T-helper 9 cell (primary cell): ENCODE results near the gene CAPZA3.
"Not testable (repeated sequence)": the region's sequence is repeated elsewhere in the genome, so short reads cannot be mapped to it uniquely, and the experiment has no call there.

Experiments
- DNase-seq: peaks from one replicate; pipeline ENCODE4 v3.0.0-alpha.2; 2020
- total RNA-seq, 2 donors: gene quantifications; one replicate each; lab custom pipeline; 2026; lab: John Stamatoyannopoulos, UW

The CAPZA3 gene, protein sequence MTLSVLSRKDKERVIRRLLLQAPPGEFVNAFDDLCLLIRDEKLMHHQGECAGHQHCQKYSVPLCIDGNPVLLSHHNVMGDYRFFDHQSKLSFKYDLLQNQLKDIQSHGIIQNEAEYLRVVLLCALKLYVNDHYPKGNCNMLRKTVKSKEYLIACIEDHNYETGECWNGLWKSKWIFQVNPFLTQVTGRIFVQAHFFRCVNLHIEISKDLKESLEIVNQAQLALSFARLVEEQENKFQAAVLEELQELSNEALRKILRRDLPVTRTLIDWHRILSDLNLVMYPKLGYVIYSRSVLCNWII
- total RNA-seq = 0 reads per million in 2 donors

DNA sequence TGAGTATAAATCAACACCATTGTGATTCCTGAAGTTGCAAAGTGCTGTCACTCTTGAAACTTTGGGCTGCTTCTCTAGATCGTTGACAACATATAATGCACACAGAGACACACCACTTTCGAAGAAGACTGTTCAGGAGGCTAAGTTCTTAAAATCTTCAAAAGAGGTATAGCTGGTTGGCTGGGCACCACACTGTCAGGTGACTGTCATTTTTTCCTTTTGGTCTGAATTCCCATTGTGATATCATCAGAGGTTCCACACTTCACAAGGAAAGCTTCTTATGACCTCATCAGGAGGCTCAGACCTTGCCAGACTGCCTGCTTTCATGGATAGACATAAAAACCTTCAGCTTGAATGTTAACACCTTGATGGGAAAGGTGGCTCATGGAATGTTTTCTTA lies at the start of gene CAPZA3, which contains the start of gene PLCZ1:
Gene CAPZA3, plus strand, starts transcription at position 301 of the 400 bp plus-strand sequence. CDS start 150 bp downstream, outside the sequence.
Gene PLCZ1, minus strand, starts transcription at position 194 of the 400 bp plus-strand sequence. CDS start 641 bp downstream, outside the sequence.
- DNase-seq = no peak

DNA sequence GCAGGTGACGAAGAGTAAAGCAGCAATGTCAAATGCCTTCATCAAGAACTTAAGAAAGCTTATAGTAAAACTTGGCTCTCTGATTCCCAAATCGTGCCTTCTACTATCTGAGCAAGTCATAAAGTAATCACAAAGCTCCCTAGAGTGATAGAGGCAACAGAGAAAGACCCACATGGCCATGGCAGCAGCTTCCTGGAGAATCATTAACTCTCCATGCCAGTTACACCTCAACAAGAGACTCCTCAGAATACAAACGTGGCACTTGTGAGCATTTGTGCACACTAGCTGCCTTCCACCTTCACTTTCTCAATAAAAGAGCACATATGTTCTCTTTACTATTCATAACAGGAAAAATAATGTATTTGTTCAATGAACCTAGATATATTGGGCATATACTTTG lies 48.1 kb upstream of the CAPZA3 start:
- no peak for DNase-seq

DNA sequence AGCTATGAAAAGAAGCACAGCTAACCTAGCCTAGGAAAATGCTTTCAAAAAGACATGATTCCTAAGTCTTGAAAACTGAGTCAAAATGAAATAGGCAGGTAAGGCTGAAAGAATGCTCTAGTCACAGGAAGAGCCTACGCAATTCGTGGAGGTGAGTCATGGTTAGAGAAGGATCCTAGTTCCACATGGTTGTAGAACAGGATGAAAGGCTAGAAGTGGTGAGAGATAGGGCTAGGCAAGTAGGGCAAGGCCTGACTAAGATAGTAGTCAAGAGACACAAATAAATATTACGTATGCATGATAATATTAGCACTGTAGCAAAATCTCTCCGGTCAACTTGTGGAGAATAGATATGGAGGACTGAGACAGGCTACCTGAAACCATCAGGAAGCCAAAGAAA lies 47.3 kb upstream of the CAPZA3 start:
- no peak for DNase-seq

DNA sequence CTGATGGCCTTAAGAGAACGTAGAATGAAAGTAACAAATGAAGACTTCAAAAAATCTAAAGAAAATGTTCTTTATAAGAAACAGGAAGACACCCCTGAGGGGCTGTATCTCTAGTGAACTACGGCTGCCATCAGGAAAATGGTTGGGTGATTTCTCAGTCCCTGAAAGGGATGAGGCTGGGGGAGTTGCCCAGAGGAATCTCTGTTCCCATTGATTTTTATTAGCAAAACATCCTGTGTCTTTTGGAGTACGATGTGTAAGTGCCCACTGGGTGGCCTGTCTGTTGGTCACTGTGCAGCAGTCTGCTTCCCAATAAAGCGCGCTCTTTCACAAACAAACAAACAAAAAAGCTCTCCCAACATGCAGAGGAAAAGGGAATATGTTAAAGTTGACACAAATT lies 43.9 kb upstream of the CAPZA3 start:
- DNase-seq = not testable (repeated sequence)

DNA sequence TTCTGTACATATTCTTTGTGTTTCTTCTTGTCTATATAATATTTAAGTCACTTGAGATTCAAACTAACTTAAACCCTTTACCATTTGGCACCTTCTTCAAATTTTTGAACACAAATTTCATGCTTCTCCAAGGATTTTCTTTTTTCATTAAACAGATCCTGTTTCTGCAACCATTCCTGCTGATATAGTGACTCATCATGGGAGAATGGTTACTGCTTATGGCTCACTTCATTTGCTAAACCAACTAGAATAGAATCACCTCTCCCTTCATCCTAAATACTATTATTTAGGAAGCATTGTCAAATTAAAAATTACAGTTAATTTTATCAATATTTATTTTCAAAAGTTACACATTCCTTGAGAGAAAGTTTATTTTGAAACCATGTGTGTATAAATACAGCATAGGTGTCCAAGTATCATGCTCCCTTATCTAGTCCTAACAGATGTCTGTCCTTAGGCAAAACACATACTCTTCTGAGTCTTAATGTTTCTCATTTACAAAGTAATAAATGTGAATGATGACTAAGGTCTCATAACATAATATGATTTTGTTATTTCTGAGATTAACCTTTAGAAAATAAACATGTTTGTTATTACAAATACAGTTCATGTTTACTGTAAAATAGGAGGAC lies 40.8 kb upstream of the CAPZA3 start:
- no peak for DNase-seq

DNA sequence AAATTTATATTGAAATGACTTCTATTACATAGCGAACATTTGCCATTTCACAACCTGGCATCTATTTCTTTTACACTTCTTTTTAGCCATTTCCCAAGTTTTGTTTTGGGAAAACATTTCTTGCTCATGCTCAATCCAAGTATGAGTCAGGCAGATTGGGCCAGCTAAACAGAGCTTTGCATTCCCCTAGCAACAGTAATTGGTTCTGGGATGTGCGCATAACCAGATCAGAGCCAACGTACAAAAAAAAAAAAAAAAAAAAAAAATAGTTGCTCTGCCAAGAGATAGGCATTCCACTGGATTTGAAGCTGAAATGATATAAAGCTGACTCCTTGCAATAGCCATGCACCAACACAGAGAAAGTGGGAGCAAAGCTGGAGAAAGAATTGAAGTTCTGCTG lies 37.6 kb upstream of the CAPZA3 start:
- no peak for DNase-seq

DNA sequence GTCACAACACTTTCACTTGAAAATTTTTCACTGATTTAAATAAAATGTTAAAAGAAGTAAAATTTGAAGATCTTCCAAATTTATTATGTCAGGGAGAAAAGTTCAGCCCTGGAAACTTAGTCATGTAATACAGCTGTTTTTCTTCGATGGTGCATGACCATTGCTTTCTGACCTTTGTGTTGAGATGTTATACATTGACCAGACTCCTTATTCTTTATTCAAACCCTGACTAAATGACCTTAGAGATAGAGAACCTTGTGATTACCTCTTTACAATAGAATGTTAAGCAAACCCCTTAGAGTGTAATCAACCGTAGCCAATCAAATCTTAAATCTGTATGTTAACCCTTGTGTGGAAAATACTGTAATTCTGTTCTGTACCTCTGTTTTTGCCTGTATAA lies 34.6 kb upstream of the CAPZA3 start:
- no peak for DNase-seq

DNA sequence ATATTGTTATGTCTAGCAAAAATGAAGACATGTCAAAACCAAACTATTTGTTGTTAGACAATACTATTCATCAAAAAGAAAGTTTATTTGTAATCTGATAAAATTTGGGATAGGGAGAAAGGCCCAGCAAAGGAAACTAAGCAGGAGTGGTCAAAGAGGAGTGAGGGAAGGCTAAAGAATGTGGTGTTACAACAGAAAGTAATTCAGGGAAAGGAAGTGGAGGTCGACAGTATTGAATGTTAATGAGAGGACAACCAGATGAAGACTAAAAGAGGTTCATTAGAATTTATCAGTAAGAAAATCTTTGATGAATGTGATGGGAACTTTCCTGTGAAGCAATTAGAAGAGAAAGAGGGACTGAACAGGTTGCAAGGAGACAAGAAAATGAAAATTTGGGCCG lies 34.0 kb upstream of the CAPZA3 start:
- DNase-seq = no peak

DNA sequence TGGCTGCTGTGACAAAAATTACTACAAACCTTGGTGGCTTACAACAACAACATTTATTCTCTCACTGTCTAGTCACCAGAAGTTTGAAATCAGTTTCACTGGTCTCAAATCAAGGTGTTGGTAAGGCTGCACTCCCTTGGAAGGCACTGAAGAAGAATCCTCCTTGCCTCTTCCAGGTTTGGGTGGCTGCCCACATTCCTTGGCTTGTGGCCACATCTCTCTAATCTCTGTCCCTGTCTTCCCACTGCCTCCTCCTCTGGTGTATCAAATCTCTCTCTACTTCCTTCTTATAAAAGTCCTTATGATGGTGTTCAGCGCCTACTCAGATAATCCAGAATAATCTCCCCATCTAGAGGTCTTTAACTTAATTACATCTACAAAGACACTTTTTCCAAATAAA lies 31.1 kb upstream of the CAPZA3 start:
- no peak for DNase-seq

DNA sequence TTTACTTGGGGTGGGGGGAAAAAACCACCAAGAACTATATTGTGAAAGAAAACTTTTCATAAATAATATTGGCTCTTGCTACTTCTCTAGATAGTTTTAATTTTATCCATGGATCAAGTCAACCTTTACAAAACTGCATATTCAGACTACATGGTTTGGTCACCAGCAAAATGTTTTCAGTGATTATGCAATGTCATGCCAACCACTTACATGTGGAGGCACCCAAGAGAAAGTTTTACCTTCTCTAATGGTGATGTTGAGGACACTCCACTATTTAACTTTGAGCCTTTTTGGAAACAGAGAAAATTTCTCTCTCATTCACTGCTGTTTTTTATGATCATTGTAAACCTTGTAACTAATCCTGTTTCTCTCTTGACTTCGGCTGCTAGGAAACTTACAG lies 21.7 kb upstream of the CAPZA3 start:
- no peak for DNase-seq

DNA sequence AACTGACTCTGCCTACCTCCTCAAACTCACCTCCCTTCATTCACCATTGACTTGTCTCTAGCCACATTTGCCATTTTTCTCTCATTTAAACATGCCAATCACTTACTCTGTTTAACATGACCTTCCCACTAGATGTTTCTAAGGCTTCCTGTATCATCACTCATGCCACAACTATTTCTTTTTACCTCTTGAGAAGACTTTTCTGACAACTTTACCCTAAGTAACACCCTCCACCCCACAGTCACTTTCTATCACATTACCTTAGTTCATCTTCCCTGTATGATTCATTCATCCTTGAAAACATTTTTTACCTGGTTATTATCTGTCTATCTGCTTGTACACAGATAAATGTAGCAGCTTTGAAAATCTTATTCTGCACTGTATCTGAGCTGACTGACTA lies 19.5 kb upstream of the CAPZA3 start:
- DNase-seq = no peak

DNA sequence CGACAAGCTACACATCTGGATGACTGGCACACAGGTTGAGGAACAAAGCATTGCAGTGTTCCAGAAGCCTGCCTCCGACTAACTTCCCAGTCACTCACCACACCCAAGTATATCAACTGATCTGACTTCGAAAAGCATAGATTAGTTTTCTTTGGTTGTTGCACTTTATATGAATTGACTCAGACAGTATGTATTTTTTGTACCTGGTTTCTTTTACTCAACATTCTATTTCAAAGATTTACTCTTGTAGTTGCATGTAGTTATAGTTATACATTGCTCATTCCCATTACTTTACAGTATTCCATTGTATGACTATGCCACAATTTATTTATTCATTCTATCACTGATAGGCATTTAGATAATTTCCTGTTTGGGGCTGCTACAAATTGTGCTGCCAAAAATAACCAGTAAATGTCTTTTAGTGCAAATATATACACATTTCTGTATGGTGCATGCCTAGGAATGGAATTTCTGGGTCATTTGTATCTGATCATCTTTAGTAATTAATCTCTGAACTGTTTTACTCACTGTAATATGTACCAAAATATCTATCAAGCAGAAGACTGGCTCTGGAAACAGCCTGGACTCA lies 17.9 kb upstream of the CAPZA3 start:
- no peak for DNase-seq

DNA sequence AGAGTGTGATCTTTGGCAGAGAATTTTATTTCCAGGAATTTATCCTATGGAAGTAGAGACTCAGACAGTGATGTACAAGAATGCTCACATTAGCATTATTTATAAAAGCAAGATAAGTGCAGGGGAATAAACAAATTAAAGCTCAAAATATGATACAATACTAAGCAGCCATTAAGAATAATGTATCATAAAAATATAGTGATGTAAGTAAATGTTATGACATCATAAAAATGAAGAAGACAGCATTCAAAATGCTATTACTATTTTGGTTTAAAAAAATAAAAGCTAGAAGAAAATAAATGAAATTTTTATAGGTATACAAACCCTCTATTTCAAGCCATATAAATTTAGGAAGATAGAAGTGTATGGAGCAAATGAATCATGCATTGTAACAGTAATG lies 17.2 kb upstream of the CAPZA3 start:
- no peak for DNase-seq

DNA sequence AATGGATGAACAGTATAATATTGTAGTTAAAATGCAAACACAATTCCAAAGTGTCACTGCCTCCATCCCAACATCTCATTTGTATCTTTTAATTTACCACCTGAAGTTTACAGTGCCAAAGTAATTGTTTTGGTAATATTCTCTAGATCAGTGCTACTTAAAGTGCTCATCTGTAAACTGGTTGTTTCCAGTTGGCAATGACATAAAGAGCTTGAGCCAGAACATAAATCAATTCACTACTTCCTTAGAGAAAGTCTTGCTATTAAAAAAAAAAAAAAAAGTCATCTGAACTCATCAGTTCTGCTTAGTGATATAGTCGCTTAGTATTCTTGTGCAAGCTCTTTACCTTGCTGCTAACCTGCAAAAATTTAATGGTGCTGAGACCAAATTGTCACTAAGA lies 16.5 kb upstream of the CAPZA3 start:
- DNase-seq = no peak

DNA sequence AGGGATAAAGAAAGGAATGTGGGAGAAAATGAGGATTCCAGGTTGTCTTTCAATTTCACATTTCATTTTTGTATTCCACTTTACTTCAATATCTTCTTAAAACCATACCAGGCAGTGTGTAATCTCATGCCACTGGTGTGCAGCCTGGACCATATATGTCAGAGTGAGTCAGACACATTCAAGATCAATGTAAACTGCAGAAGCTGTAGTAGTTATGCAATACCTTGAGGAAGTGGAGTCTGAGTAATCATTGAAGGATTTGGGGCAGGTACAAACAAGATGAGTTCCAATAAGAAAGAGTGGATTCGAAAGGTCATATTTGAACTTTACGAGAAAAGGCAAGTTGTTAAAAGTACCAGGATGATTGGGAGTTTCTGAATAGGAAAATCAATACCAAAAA lies 14.2 kb upstream of the CAPZA3 start:
- no peak for DNase-seq

DNA sequence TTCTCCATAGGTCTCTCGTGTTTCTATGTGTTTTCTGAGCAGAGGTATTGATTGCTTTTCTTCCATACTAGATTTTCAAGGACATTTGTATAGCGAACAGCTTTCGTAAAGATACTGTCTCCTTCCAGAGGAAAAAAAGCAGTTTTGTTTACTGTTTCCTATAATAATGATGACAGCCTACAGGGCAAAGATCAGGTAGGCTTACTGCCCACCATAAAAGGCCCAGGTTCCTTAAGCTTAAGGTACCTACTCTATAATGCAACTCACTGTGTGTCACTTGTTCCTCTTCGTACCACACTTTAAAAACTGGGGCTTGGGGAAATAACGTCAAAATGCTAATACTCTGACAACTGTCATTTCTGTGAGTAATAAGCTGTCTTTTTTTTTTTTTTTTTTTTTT lies 6.8 kb upstream of the CAPZA3 start:
- DNase-seq = no peak

DNA sequence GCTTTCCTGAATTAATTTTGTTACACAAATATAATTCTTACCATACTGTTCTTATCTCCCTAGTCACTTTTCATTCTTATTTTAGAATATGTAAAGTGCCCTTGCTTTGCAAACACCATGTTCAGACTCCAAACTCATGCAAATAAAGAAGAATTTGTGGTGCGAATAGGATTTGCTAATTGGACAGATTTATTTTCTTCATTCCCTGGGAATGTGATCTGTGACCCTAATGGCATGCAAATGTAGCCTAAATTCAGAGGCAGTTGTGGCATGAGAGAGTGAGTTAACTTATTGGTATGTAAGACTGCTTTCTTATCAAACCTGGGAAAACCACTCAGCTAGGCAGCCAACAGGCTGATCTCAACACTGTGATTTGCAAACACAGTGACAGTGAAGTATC lies 10.0 kb downstream of the CAPZA3 start:
- DNase-seq = no peak

DNA sequence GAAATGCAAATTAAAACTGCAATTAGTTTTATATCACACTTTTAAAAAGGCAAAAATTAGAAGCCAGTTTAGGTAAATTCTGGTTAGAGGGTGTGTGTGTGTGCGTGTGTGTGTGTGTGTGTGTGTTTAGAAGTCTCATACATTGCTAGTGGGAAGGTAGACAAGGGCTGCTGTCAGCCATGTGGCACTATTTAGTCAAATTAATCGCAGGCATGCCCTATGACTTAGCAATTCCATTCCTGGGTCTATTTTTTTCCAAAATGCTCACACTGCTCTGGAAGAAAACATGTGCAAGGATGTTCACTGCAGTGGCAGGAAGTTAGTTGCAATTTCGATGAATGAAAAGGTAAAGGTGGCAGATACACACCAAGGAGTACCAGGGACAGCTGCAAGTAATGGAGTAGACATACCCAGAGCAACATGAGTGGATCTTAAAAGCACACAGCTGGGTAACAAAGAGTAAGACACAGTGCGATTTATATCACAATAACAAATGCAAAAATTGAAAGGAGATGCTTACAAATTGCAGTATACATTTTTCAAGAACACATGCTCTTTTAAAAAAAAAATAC lies 11.6 kb downstream of the CAPZA3 start:
- no peak for DNase-seq

DNA sequence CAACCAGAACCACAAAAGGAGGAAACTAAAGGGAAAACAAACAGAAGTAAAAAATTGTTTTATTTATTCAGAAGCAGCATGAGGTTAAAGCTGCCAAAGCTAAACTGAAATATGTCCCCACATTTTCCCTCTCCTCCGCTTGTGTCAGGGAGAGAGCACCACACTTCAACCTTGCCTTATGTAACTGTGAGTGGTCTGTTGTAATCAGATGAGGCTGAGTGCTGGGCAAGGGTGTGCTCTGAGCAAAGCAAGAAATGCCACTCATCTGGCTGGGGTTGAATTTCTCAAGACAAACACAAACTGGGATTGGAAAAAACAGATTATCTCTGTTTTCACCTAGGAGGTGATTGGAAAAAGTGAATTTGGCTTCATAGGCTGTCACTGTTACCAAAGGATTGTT lies 12.2 kb downstream of the CAPZA3 start:
- no peak for DNase-seq

DNA sequence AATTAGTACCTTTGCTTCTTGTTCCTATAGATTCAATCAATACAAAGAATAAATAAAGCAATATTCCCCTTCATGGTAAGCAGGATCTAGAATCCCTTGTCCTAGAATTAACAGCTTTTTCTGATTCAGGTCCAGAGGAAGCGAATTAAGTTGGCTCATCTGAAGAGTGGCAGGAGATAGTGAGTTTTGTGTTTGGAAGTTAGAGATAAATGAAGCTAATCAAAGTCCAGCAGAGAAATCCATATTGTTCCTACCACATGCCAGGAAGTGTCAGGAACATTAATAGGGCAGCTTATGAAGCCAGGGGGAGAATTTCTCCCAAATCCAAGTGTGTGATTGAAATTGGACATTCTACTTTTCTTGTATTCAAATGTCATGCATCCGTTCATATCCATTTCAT lies 13.9 kb downstream of the CAPZA3 start:
- no peak for DNase-seq

DNA sequence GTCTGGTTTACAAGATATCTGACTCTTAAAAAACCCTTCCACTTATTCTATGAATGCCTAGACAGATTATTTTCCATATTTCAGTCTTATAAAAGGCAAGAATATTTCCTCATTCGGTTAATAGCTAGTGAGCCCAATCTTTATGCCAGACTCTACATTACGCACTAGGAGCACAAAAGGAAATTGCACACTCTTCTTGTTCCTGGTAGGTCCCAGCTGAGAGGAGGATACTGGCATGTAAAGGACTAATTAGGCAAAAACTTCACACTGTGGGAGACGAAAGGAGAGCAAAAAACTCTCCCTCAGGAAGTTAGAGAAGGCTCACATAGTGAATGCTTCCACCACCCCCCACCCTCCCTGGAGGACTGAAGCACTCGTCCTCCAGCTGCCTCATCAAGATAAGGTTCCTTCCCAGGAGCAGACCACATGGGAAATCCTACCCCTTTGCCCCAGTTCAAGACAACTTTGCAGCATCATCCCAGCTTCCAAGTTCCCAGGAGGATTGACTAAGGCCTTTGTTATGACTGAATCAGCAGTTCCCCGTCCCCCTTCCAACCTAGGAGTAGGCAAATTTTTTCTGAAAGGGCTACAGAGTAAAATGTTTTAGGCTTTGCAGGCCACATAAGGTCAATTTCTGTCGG lies 14.5 kb downstream of the CAPZA3 start:
- DNase-seq = no peak

DNA sequence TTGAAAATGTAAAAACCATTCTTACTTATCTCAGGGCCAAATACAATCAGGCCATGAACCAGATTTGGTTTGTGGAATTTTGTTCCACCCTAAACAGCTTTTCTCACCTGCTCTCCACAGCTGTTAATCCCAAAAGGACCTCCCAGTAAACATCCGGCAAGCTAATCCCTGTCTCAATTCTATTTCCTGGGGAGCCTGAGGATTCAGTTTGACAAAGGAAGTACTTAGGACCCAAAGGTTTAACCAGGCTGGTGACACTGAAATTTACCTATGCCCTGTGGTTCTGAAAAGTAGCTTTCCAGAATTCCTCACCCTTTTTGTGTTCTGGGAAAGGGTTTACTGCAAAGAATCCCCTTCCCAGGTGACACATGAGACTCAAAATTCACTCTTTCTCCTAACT lies 15.0 kb downstream of the CAPZA3 start:
- no peak for DNase-seq

DNA sequence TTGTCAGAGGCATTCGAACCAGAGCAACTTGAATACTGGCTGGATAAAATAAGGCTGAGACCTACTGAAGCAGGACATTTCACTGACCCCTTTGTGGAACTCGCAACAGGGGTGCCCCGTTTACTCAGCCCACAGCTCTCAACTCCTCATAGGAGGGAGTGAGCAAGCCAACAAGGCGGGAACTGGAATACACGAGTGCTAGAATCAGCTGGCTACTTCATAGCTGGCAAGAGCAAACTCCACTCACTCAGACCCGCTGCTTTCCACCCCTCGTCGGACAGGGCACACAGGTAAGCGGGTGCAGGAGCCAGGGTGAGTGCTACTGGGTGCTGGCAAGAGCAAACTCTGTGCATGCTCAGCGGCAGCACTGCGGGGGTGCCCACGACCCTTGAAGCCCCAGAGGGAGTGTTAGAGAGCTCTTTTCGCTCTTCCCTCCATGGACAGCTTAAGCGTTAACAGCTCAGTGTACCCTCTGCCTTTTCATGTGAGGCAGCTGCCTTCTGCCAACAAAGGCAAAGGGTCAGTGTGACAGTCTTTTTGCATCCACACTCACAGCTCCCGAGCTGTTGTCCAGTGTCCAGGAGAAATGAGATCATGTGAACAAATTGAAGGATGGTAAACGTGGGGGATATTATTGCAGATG lies 15.7 kb downstream of the CAPZA3 start:
- DNase-seq = no peak
